ENCODE measurements around the gene CHST4.

- TF ChIP-seq CTCF (IDR thresholded peaks at IDR 0.05) (no peak), FOXP4 (CRISPR knock-in tag; IDR thresholded peaks at IDR 0.05) (no peak)
These were observed 31.8 kb downstream of the CHST4 start for GRCh38 chr16:71557954-71558582.

Measured in WTC11 (cell line).